LNCAP (cell line): ENCODE measurements around the gene RAD51AP2.

Source experiments
- CTCF ChIP-seq: fragments of 450-650 bp; IDR thresholded peaks from 2 replicates; pipeline ENCODE4 v1.5.1; 2017; ENCODE audit warnings: mild to moderate bottlenecking

RAD51AP2 gene

GRCh38 chr2:17518212-17519154 is at the start of gene RAD51AP2:
Gene RAD51AP2, minus strand, starts transcription at chr2:17518440. Its CDS starts 25 bp downstream, at chr2:17518415.
- TF ChIP-seq CTCF, result no peak

GRCh38 chr2:17558878-17559277 is 40.6 kb upstream of the RAD51AP2 start:
- no peak for TF ChIP-seq CTCF

DNA sequence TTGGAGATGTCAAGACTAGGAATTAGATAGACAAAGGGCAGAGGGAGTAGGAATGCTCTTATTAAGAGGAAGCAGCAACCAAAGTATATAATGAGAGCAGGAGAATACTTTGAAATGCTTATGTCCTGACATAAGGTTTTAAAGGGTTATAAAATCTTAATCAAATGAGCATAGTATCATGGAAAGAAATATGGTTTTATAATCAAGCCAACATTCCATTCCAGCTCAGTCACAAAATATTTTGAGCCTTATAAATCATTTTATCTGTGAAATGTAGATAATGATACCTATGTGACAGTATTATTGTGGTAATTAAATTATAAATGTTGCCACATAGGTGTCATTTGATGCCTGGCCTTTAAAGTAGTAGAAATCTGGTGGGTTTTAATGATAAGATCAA is 39.8 kb upstream of the RAD51AP2 start:
- TF ChIP-seq CTCF, result no peak

DNA sequence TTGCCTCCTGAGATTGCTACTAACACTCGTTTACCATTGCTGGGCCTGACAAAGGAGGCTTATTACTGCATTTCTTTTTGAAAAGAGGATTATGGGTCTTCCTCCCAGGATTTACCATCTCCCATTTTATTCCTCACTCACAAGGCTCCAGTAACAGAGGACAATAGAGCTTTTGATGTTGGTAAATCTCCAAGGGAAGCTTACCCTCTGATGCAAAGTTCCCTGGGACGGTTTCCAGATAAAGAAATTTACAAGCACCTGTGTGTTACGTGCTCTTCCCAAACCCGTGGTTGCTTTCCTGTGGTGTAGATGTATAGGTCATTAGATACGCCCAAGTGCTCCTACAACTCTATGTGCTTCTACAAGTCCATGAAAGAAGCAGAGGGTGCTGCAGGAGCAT is 39.4 kb upstream of the RAD51AP2 start:
- no peak for TF ChIP-seq CTCF

DNA sequence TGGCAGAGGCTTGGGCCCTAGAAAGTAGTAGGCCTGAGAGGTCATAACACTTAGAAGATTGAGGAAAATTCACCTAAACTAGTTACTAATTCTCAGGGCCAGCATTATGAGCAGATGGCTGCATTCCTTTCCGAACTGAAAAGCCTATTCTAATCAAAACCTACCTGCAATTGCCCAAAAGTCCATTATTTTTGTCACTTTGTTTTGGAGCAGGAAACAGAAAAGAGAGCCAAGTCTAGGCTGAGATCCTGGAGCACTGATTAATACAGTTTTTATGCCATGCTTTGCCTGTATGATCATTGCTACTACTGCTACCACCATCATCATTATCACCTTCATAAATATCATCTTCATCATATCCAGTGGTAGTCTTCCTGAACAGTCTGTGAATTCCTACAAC is 36.9 kb upstream of the RAD51AP2 start:
- TF ChIP-seq CTCF, result no peak

DNA sequence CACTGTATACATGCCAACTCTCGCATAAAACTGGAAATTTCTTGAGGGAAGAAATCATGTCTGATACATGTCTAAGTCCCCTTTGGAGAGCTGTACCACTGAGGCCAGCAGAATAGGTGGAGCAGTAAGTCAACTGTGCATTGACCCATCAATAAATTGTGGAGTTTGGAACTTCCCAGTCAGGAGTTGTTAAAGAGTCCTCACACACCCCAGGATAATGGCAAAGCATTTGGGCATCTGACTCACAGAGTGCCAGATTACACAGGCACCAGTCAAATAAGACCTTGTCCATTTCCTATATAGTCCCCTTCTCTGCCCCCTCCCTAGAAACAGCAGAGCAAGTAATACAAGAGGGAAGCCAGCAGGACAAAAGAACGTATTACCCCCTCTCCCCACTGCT is 32.7 kb upstream of the RAD51AP2 start:
- no peak for TF ChIP-seq CTCF

DNA sequence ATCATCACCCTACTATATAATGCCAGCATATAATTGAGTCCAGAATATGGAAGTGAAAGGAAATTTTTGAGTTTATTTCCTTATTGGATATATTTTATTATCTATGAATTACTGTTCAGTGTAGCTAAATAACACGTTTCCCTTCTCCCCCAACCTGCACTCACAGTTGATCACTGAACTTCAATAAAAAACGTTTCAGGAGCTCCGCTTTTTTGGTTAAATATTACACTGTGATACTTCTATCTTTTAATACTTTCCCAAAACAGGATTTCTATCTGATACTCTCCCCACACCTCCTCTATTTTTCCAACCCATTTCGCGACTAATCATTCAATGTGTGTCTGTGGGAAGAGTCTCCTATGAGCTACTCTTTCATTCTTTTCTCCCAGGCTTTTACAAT is 29.5 kb upstream of the RAD51AP2 start:
- no peak for TF ChIP-seq CTCF
